GM18517 (cell line): ENCODE data around the gene DUSP6.

Experiments
- ATAC-seq: cut with Tn5 transposase; IDR thresholded peaks from one replicate; pipeline ENCODE4 v1.9.1; 2021; ENCODE audit warnings: mild to moderate bottlenecking, moderate library complexity; ENCODE audit not compliant: unreplicated experiment

The DUSP6 gene

DNA sequence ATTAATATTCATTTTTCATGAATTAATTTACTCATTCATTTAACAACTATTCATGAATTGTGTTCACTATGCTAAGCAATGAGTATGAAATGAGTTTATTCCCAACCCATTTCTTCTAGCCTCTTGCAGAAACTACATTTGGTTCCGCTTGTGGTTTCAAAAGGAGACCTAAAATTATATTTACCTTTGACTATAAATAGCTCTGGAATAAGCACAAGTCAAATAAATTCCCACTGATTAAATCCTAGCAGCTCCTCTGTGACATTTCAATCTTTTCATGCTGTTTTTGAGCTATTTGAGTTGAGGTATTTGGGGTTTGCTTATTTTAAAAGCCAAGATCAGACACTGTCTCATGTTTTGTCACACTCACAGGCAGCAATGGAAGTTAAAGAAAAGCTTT is 46.9 kb downstream of the DUSP6 start:
- no peak for ATAC-seq

DNA sequence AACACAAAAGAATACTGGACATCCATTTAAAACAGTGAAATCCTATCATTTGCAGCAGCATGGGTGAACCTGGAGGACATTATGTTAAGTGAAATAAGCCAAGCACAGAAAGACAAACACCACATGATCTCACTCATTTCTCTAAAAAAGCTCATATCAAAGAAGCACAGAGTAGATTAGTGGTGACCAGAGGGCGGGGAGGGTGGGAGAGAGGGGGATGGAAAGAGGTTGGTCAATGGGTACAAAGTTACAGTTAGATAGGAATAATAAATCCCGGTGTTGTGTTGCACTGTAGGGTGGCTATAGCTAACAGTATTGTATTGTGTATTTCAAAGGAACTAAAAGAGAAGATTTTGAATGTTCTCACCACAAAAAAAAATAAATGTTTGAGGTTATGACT is 52.4 kb downstream of the DUSP6 start:
- no peak for ATAC-seq

DNA sequence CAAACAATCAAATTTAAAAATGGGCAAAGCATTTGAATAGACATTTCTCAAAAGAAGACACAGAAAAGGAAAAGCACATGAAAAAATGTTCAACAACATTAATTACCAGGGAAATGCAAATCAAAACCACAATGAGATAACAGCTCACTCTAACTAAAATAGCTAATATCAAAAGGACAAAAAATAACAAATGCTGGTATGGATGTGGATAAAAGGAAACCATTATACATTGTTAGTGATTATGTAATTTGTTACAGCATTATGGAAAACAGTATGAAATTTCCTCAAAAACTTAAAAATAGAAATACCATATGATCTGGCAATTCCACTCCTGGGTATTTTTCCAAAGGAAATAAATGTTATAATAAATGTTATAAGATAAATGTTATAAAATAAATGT is 52.9 kb downstream of the DUSP6 start:
- ATAC-seq: no peak
